ENCODE results near the gene TGFB1.

- TF ChIP-seq CTCF (IDR thresholded peaks at IDR 0.05) (no peak), POLR2AphosphoS5 (IDR thresholded peaks at IDR 0.05) (no peak), POLR2A (IDR thresholded peaks at IDR 0.05) (no peak)
These were observed 14.2 kb upstream of the TGFB1 start for GRCh38 chr19:41367848-41368301.
